ENCODE results near the gene HS6ST2.
"Not testable (repeated sequence)": the region's sequence is repeated elsewhere in the genome, so short reads cannot be mapped to it uniquely, and the experiment has no call there.

HS6ST2 gene

DNA sequence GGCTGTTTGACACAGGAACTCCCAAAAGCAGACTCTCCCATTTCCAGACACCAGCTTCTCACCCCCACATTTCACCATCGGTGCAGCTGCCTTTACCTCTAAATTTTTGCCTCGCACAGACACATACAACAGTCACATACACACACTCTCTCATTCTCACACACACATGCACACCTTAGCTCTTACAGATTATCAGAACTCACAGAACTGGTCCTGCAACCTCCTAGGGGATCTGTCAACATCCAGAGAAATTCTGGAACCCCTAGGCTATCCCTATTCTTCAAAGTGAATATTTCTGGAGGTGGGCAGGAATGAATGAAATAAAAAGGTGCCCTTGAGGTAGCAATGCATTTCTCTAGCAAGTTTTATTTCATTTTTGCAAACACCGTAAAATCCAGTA lies 4.1 kb downstream of the HS6ST2 start:
- no peaks in the 10 kb centered on the region for H3K79me2 ChIP-seq (ENCODE audit: control insufficient read depth, insufficient read depth, low read length)
- DNase-seq = no peak
- no CpG with 5 or more reads among the region's 3 CpGs for WGBS (ENCODE audit: extremely low coverage, insufficient coverage, low lambda C conversion rate)

DNA sequence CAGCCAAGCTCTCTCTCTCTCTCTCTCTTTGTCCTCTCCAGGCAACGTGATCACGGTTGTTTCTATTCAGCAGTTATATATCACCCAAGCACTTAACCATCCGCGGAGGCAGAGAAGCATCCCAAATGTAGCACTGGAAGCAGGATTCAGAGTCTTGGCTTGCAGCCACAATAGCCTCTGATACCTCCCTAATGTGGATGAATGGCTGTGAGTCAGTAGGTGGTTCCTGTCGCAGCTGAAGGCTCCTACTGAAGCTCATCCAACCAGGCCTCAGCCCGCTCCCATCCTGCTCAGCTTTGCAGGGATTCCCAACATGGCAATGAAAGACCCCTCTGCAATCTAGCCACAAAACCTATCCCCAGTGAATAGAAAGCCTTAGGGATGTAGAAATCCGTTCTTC lies 5.1 kb downstream of the HS6ST2 start:
- H3K4ac ChIP-seq (ENCODE audit: low read depth, low read length) = no peak overlapping the region
- no peak overlapping the region for H3K56ac ChIP-seq (ENCODE audit: low read length)
- no peak for DNase-seq
- H3K4me3 ChIP-seq (ENCODE audit: low read length) = no peak overlapping the region
- H3K27me3 ChIP-seq (ENCODE audit: insufficient read depth, low read length, poor library complexity) = peaks cover 2% of the 10 kb centered on the region
- no peak overlapping the region for H4K5ac ChIP-seq (ENCODE audit: low read length)
- no peaks in the 10 kb centered on the region for H3K36me3 ChIP-seq (ENCODE audit: control insufficient read depth, insufficient read depth, low read length)
- H3K4me2 ChIP-seq (ENCODE audit: low read length) = no peak overlapping the region
- H2BK15ac ChIP-seq (replicated peaks; ENCODE audit: low read depth) = no peak overlapping the region
- H3K79me2 ChIP-seq (ENCODE audit: control insufficient read depth, insufficient read depth, low read length) = no peaks in the 10 kb centered on the region
- H3K79me1 ChIP-seq (ENCODE audit: low read length) = no peaks in the 10 kb centered on the region
- H3K9ac ChIP-seq (ENCODE audit: low read length) = no peak overlapping the region
- no peak overlapping the region for H2BK5ac ChIP-seq (ENCODE audit: low read length)
- H3K27ac ChIP-seq (ENCODE audit: low read depth, low read length) = no peak overlapping the region
- H4K8ac ChIP-seq (ENCODE audit: low read depth, low read length) = no peak overlapping the region
- no peaks in the 10 kb centered on the region for H3K4me1 ChIP-seq (ENCODE audit: control insufficient read depth, low read depth, low read length)
- no peak overlapping the region for H2AK5ac ChIP-seq (ENCODE audit: low read length)
- no peak overlapping the region for H2BK120ac ChIP-seq (ENCODE audit: low read depth, low read length)
- H3K23ac ChIP-seq (ENCODE audit: low read length) = no peak overlapping the region
- no CpG with 5 or more reads among the region's 7 CpGs for WGBS (ENCODE audit: extremely low coverage, insufficient coverage, low lambda C conversion rate)
- no peak overlapping the region for H3K18ac ChIP-seq (ENCODE audit: low read length)

More for the DNA sequence above, 4.1 kb downstream of the HS6ST2 start:
- Histone ChIP-seq H3K18ac (ENCODE audit: low read length) (no peak overlapping the region), H2BK120ac (ENCODE audit: low read depth, low read length) (no peak overlapping the region), H3K23ac (ENCODE audit: low read length) (no peak overlapping the region), H3K36me3 (ENCODE audit: control insufficient read depth, insufficient read depth, low read length) (no peaks in the 10 kb centered on the region), H3K27ac (ENCODE audit: low read depth, low read length) (no peak overlapping the region), H4K5ac (ENCODE audit: low read length) (no peak overlapping the region), H3K79me1 (ENCODE audit: low read length) (no peaks in the 10 kb centered on the region), H2BK15ac (replicated peaks; ENCODE audit: low read depth) (no peak overlapping the region), H3K56ac (ENCODE audit: low read length) (no peak overlapping the region), H3K4me3 (ENCODE audit: low read length) (no peak overlapping the region), H3K27me3 (ENCODE audit: insufficient read depth, low read length, poor library complexity) (peaks cover 10% of the 10 kb centered on the region), H3K4me2 (ENCODE audit: low read length) (no peak overlapping the region), H3K4ac (ENCODE audit: low read depth, low read length) (no peak overlapping the region), H2AK5ac (ENCODE audit: low read length) (no peak overlapping the region), H4K8ac (ENCODE audit: low read depth, low read length) (no peak overlapping the region), H3K4me1 (ENCODE audit: control insufficient read depth, low read depth, low read length) (no peaks in the 10 kb centered on the region), H2BK5ac (ENCODE audit: low read length) (no peak overlapping the region), H3K9ac (ENCODE audit: low read length) (no peak overlapping the region)

DNA sequence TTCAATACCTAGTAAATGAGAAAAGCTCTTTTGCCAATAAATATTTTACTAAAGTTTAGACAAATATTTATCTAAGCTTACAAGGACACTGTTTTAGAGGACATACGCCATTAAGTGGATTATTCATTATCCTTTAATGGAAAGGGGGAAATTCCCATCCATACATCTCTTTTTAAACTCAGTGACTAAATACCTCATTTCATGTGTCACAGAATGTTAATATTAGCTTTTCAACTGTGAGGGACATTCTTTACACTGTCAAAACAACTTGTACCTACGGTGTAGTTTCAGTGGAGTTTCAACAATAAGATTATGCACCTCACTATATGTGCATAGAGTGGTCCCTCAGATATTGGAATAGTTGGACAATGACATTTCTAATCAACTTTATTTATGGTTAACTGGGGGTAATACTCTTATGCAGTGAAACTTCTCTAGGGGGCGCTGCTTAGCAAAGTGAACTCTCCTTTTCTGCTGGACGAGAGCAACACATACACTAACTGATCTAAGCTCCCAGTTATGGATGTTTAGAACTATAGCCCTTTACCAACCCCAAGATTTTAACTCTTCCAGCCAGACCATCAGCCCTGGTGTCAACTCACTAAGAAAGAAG lies 9.7 kb downstream of the HS6ST2 start:
- no peak overlapping the region for H2BK15ac ChIP-seq (replicated peaks; ENCODE audit: low read depth)
- H3K4me1 ChIP-seq (ENCODE audit: control insufficient read depth, low read depth, low read length) = no peaks in the 10 kb centered on the region
- no peaks in the 10 kb centered on the region for H3K36me3 ChIP-seq (ENCODE audit: control insufficient read depth, insufficient read depth, low read length)
- H3K79me1 ChIP-seq (ENCODE audit: low read length) = no peaks in the 10 kb centered on the region
- H3K23ac ChIP-seq (ENCODE audit: low read length) = no peak overlapping the region
- H2BK120ac ChIP-seq (ENCODE audit: low read depth, low read length) = no peak overlapping the region
- no peak overlapping the region for H3K56ac ChIP-seq (ENCODE audit: low read length)
- no peak overlapping the region for H2BK5ac ChIP-seq (ENCODE audit: low read length)
- H4K8ac ChIP-seq (ENCODE audit: low read depth, low read length) = no peak overlapping the region
- no peak overlapping the region for H3K4me2 ChIP-seq (ENCODE audit: low read length)
- H3K4me3 ChIP-seq (ENCODE audit: low read length) = no peak overlapping the region
- H4K5ac ChIP-seq (ENCODE audit: low read length) = no peak overlapping the region
- WGBS (ENCODE audit: extremely low coverage, insufficient coverage, low lambda C conversion rate) = no CpG with 5 or more reads among the region's 4 CpGs
- H3K27ac ChIP-seq (ENCODE audit: low read depth, low read length) = no peak overlapping the region
- H3K27me3 ChIP-seq (ENCODE audit: insufficient read depth, low read length, poor library complexity) = no peaks in the 10 kb centered on the region
- no peak overlapping the region for H3K4ac ChIP-seq (ENCODE audit: low read depth, low read length)
- H3K79me2 ChIP-seq (ENCODE audit: control insufficient read depth, insufficient read depth, low read length) = no peaks in the 10 kb centered on the region
- no peak overlapping the region for H3K9ac ChIP-seq (ENCODE audit: low read length)
- no peak for DNase-seq
- H3K18ac ChIP-seq (ENCODE audit: low read length) = no peak overlapping the region
- no peak overlapping the region for H2AK5ac ChIP-seq (ENCODE audit: low read length)

DNA sequence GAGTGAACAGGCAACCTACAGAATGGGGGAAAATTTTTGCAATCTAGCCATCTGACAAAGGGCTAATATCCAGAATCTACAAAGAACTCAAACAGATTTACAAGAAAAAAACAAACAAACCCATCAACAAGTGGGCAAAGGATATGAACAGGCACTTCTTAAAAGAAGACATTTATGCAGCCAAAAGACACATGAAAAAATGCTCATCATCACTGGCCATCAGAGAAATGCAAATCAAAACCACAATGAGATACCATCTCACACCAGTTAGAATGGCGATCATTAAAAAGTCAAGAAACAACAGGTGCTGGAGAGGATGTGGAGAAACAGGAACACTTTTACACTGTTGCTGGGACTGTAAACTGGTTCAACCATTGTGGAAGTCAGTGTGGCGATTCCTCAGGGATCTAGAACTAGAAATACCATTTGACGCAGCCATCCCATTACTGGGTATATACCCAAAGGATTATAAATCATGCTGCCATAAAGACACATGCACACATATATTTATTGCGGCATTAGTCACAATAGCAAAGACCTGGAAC lies 13.3 kb downstream of the HS6ST2 start:
- no CpG with 5 or more reads among the region's 4 CpGs for WGBS (ENCODE audit: extremely low coverage, insufficient coverage, low lambda C conversion rate)
- H4K5ac ChIP-seq (ENCODE audit: low read length) = not testable (repeated sequence)

DNA sequence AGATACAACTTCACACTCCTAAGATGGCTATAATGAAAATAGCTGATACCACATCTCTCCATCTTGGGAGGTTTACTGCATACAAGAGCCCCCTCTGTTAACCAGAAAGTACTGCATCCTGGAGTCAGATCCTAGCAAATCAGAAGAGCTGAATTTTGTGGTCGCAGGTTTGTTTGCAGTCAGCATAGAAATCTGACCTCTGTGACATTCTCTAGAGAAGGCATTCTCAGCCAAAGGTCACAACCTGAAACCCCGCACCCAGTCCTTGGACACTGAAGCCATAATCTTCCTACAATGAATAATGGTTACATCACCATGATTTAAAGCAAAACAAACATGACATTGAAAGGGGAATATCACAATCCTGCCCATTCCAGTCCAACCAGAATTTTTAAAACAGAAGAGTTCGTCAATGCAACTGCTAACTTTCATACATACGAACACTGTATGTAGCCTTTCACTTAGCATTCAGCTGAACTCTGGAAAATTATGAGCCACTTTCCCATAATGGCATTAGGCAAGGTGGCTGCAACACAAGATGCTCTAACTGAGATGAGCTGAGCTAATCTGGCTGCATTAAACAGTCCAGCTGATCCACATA lies 17.6 kb downstream of the HS6ST2 start:
- no peak overlapping the region for H3K18ac ChIP-seq (ENCODE audit: low read length)
- H2BK120ac ChIP-seq (ENCODE audit: low read depth, low read length) = no peak overlapping the region
- no peak for DNase-seq
- no peak overlapping the region for H2BK5ac ChIP-seq (ENCODE audit: low read length)
- no peak overlapping the region for H3K56ac ChIP-seq (ENCODE audit: low read length)
- no peaks in the 10 kb centered on the region for H3K79me2 ChIP-seq (ENCODE audit: control insufficient read depth, insufficient read depth, low read length)
- no peak overlapping the region for H3K27ac ChIP-seq (ENCODE audit: low read depth, low read length)
- no peak overlapping the region for H3K4me3 ChIP-seq (ENCODE audit: low read length)
- no peak overlapping the region for H2BK15ac ChIP-seq (replicated peaks; ENCODE audit: low read depth)
- no peaks in the 10 kb centered on the region for H3K79me1 ChIP-seq (ENCODE audit: low read length)
- no peaks in the 10 kb centered on the region for H3K36me3 ChIP-seq (ENCODE audit: control insufficient read depth, insufficient read depth, low read length)
- no peak overlapping the region for H3K4me2 ChIP-seq (ENCODE audit: low read length)
- H3K23ac ChIP-seq (ENCODE audit: low read length) = no peak overlapping the region
- H3K9ac ChIP-seq (ENCODE audit: low read length) = no peak overlapping the region
- H4K8ac ChIP-seq (ENCODE audit: low read depth, low read length) = no peak overlapping the region
- H2AK5ac ChIP-seq (ENCODE audit: low read length) = no peak overlapping the region
- H3K27me3 ChIP-seq (ENCODE audit: insufficient read depth, low read length, poor library complexity) = no peaks in the 10 kb centered on the region
- no peaks in the 10 kb centered on the region for H3K4me1 ChIP-seq (ENCODE audit: control insufficient read depth, low read depth, low read length)
- no peak overlapping the region for H4K5ac ChIP-seq (ENCODE audit: low read length)
- H3K4ac ChIP-seq (ENCODE audit: low read depth, low read length) = no peak overlapping the region
- WGBS (ENCODE audit: extremely low coverage, insufficient coverage, low lambda C conversion rate) = no CpG with 5 or more reads among the region's 4 CpGs

More for the DNA sequence above, 13.3 kb downstream of the HS6ST2 start:
- H3K23ac ChIP-seq (ENCODE audit: low read length); H3K79me1 ChIP-seq (ENCODE audit: low read length); H2BK15ac ChIP-seq (replicated peaks; ENCODE audit: low read depth); H2AK5ac ChIP-seq (ENCODE audit: low read length); H3K9ac ChIP-seq (ENCODE audit: low read length); H3K36me3 ChIP-seq (ENCODE audit: control insufficient read depth, insufficient read depth, low read length); H3K79me2 ChIP-seq (ENCODE audit: control insufficient read depth, insufficient read depth, low read length); H3K4me2 ChIP-seq (ENCODE audit: low read length); H3K56ac ChIP-seq (ENCODE audit: low read length); H2BK120ac ChIP-seq (ENCODE audit: low read depth, low read length); H3K4me1 ChIP-seq (ENCODE audit: control insufficient read depth, low read depth, low read length); H2BK5ac ChIP-seq (ENCODE audit: low read length); H3K4ac ChIP-seq (ENCODE audit: low read depth, low read length); H3K27me3 ChIP-seq (ENCODE audit: insufficient read depth, low read length, poor library complexity); H3K27ac ChIP-seq (ENCODE audit: low read depth, low read length); H3K4me3 ChIP-seq (ENCODE audit: low read length); DNase-seq; H4K8ac ChIP-seq (ENCODE audit: low read depth, low read length); H3K18ac ChIP-seq (ENCODE audit: low read length): not testable (repeated sequence)
